Measurements from ENCODE around the gene RIMBP2. TPM values are rescaled to one million over a fixed set of nuclear protein-coding genes. Genes with fewer than 3 reads are reported as not detected.
"Not testable (repeated sequence)": the region's sequence is repeated elsewhere in the genome, so short reads cannot be mapped to it uniquely, and the experiment has no call there.

RIMBP2 gene
- total RNA-seq, 1 donor from 2014 or later: 0.62 TPM

- no peak for DNase-seq
These were observed 120.5 kb downstream of the RIMBP2 start for GRCh38 chr12:130595566-130595965.

GRCh38 chr12:130593056-130593455 lies 123.0 kb downstream of the RIMBP2 start:
- DNase-seq: no peak

GRCh38 chr12:130592641-130593040 lies 123.5 kb downstream of the RIMBP2 start:
- no peak for DNase-seq

GRCh38 chr12:130591736-130592135 lies 124.4 kb downstream of the RIMBP2 start:
- no peak for DNase-seq

- no peak for DNase-seq
These were observed 125.4 kb downstream of the RIMBP2 start for GRCh38 chr12:130590685-130591084.

GRCh38 chr12:130589540-130590317 lies 126.4 kb downstream of the RIMBP2 start:
- no peak for DNase-seq

GRCh38 chr12:130588696-130589539 lies 127.2 kb downstream of the RIMBP2 start:
- DNase-seq: no peak

GRCh38 chr12:130587966-130588365 lies 128.1 kb downstream of the RIMBP2 start:
- no peak for DNase-seq

GRCh38 chr12:130584475-130584874 lies 131.6 kb downstream of the RIMBP2 start:
- not testable (repeated sequence) for DNase-seq

- no peak for DNase-seq
These were observed 132.3 kb downstream of the RIMBP2 start for GRCh38 chr12:130583800-130584199.

GRCh38 chr12:130583317-130583716 lies 132.8 kb downstream of the RIMBP2 start:
- no peak for DNase-seq

GRCh38 chr12:130582286-130582685 lies 133.8 kb downstream of the RIMBP2 start:
- no peak for DNase-seq

- no peak for DNase-seq
These were observed 134.3 kb downstream of the RIMBP2 start for GRCh38 chr12:130581782-130582181.

- no peak for DNase-seq
These were observed 136.9 kb downstream of the RIMBP2 start for GRCh38 chr12:130579231-130579630.

- no peak for DNase-seq
These were observed 138.7 kb downstream of the RIMBP2 start for GRCh38 chr12:130577351-130577750.

GRCh38 chr12:130576371-130576816 lies 139.7 kb downstream of the RIMBP2 start:
- DNase-seq: peak; percentile 17

GRCh38 chr12:130574402-130574801 lies 141.7 kb downstream of the RIMBP2 start:
- no peak for DNase-seq

- DNase-seq: peak; percentile 64
These were observed 142.3 kb downstream of the RIMBP2 start for GRCh38 chr12:130573766-130574165.

- DNase-seq: no peak
These were observed 142.9 kb downstream of the RIMBP2 start for GRCh38 chr12:130573235-130573634.

GRCh38 chr12:130572553-130572952 lies 143.5 kb downstream of the RIMBP2 start:
- DNase-seq: no peak

GRCh38 chr12:130571734-130572133 lies 144.4 kb downstream of the RIMBP2 start:
- DNase-seq: no peak

- DNase-seq: no peak
These were observed 145.0 kb downstream of the RIMBP2 start for GRCh38 chr12:130571089-130571488.

GRCh38 chr12:130569521-130569920 lies 146.6 kb downstream of the RIMBP2 start:
- DNase-seq: no peak

All from tongue (tissue), 2 donors.